ENCODE data around the gene ZCCHC9. TPM values are rescaled to one million over a fixed set of nuclear protein-coding genes. Genes with fewer than 3 reads are reported as not detected.
"Not testable (repeated sequence)": the region's sequence is repeated elsewhere in the genome, so short reads cannot be mapped to it uniquely, and the experiment has no call there.

The ZCCHC9 gene
- total and polyA plus RNA-seq, 4 experiments from 2014 or later: 20.0 to 26.1 (median 25.2) TPM

DNA sequence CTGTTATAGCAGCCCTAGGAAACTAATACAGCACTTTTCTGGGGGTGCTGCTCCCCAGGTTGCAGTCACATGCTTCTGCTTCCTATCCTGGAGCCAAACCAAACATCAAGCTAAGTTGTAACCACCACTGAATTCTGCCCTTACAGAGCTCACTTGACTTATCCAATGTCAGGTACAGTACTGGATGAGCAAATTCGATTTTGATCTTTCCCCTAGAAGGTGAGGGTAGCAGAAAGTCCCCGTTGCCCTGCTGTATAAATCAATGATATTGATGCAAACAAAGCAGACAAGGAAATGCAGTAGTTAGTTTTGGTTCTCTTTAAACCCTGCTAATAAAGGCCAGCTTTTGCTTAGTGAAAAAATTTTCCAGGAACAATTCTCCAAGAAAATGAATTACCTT, 36.4 kb downstream of the ZCCHC9 start:
- CTCF ChIA-PET (ENCODE audit: partially characterized antibody): no interaction called here
- intact Hi-C loops (cut with micrococcal nuclease): no loop called here
- no peak overlapping the region for H3K27ac ChIP-seq (ENCODE audit: low read depth, low read length)
- Mint-ChIP-seq H3K36me3 (no peaks in the 10 kb centered on the region), H3K4me1 (peaks cover 0 to 3% (median 0%) of the 10 kb centered on the region in 4 donors), H3K9me3 (peaks cover 0 to 8% (median 3%) of the 10 kb centered on the region in 8 donors), H3K27ac (no peak overlapping the region), H3K27me3 (peaks cover 2 to 5% of the 10 kb centered on the region in 2 donors), H3K4me3 (no peak overlapping the region)
- H3K9me3 ChIP-seq (ENCODE audit: control insufficient read depth in 1 of 2, low read length in 2 of 2): no peaks in the 10 kb centered on the region
- H3K4me3 ChIP-seq (ENCODE audit: low read length in 2 of 2): no peak overlapping the region
- POLR2A ChIA-PET (ENCODE audit: partially characterized antibody): no interaction called here
- H3K36me3 ChIP-seq (ENCODE audit: insufficient read depth, low read length): no peaks in the 10 kb centered on the region
- no peaks in the 10 kb centered on the region for H3K4me1 ChIP-seq (ENCODE audit: insufficient read depth, low read length)
- H3K27me3 ChIP-seq (ENCODE audit: insufficient read depth, low read length): peaks cover 3% of the 10 kb centered on the region
- DNase-seq: no peak

GRCh38 chr5:81338213-81338612, 36.8 kb downstream of the ZCCHC9 start:
- CTCF ChIA-PET (ENCODE audit: partially characterized antibody); H3K4me3 ChIP-seq (ENCODE audit: low read length in 2 of 2); H3K27ac ChIP-seq (ENCODE audit: low read depth, low read length); H3K27me3 ChIP-seq (ENCODE audit: insufficient read depth, low read length); H3K9me3 ChIP-seq (ENCODE audit: control insufficient read depth in 1 of 2, low read length in 2 of 2); H3K27ac Mint-ChIP-seq; H3K4me1 Mint-ChIP-seq; H3K36me3 Mint-ChIP-seq; intact Hi-C loops (cut with micrococcal nuclease); H3K27me3 Mint-ChIP-seq; H3K4me1 ChIP-seq (ENCODE audit: insufficient read depth, low read length); H3K36me3 ChIP-seq (ENCODE audit: insufficient read depth, low read length); POLR2A ChIA-PET (ENCODE audit: partially characterized antibody); H3K4me3 Mint-ChIP-seq; DNase-seq; H3K9me3 Mint-ChIP-seq: not testable (repeated sequence)

GRCh38 chr5:81344736-81345135, 43.3 kb downstream of the ZCCHC9 start:
- Histone ChIP-seq H3K4me1 (ENCODE audit: insufficient read depth, low read length) (no peaks in the 10 kb centered on the region), H3K27me3 (ENCODE audit: insufficient read depth, low read length) (peaks cover 3% of the 10 kb centered on the region), H3K4me3 (ENCODE audit: low read length in 2 of 2) (no peak overlapping the region), H3K36me3 (ENCODE audit: insufficient read depth, low read length) (no peaks in the 10 kb centered on the region), H3K9me3 (ENCODE audit: control insufficient read depth in 1 of 2, low read length in 2 of 2) (no peaks in the 10 kb centered on the region), H3K27ac (ENCODE audit: low read depth, low read length) (no peak overlapping the region)
- no peak overlapping the region for H3K27ac Mint-ChIP-seq
- no peaks in the 10 kb centered on the region for H3K36me3 Mint-ChIP-seq
- no peak for DNase-seq
- peaks cover 1 to 2% of the 10 kb centered on the region in 2 donors for H3K27me3 Mint-ChIP-seq
- no peak overlapping the region for H3K4me3 Mint-ChIP-seq
- ChIA-PET CTCF (ENCODE audit: partially characterized antibody) (interaction anchor here (0.6 kb wide), 1 partner anchor 42 kb away, joined by 3 read pairs; no protein-coding TSS in a partner anchor), POLR2A (ENCODE audit: partially characterized antibody) (no interaction called here)
- H3K4me1 Mint-ChIP-seq: no peaks in the 10 kb centered on the region
- H3K9me3 Mint-ChIP-seq: peaks cover 0 to 2% (median 0%) of the 10 kb centered on the region in 8 donors
- intact Hi-C loops (cut with micrococcal nuclease): no loop called here

DNA sequence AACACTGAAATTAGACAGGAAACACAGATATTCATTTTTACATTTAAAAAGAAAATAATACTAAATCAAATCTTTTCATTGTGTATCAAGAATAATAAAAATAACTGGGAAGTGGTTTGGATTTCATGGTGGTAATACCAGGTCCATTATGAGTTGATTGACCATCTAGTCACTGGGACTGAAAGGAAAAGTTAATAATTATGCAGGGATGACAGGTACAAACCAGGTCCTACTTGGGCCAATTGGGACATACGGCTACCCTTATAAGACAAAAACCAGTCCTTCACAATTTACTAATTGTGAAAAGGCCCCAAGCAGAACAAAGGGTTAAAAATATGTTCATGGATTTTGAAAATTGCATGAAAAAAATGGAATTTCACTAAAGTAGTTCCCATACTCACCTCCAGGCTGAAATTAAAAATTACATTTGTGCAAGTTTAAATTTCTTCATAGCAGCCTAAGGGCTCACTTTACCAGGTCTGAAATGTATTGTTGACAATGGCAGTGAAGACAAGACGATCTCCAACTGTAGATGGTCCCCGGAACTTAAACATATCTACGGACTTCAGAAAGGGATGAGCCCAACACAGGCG, 44.1 kb downstream of the ZCCHC9 start:
- Histone ChIP-seq H3K9me3 (ENCODE audit: control insufficient read depth in 1 of 2, low read length in 2 of 2) (no peaks in the 10 kb centered on the region), H3K27ac (ENCODE audit: low read depth, low read length) (no peak overlapping the region), H3K36me3 (ENCODE audit: insufficient read depth, low read length) (no peaks in the 10 kb centered on the region), H3K4me3 (ENCODE audit: low read length in 2 of 2) (no peak overlapping the region), H3K27me3 (ENCODE audit: insufficient read depth, low read length) (peaks cover 3% of the 10 kb centered on the region), H3K4me1 (ENCODE audit: insufficient read depth, low read length) (no peaks in the 10 kb centered on the region)
- peaks cover 1 to 2% of the 10 kb centered on the region in 2 donors for H3K27me3 Mint-ChIP-seq
- H3K27ac Mint-ChIP-seq: no peak overlapping the region
- no peaks in the 10 kb centered on the region for H3K4me1 Mint-ChIP-seq
- no peaks in the 10 kb centered on the region for H3K36me3 Mint-ChIP-seq
- no peak overlapping the region for H3K4me3 Mint-ChIP-seq
- intact Hi-C loops (cut with micrococcal nuclease): no loop called here
- peaks cover 0 to 2% (median 0%) of the 10 kb centered on the region in 8 donors for H3K9me3 Mint-ChIP-seq
- POLR2A ChIA-PET (ENCODE audit: partially characterized antibody): no interaction called here
- no peak for DNase-seq
- CTCF ChIA-PET (ENCODE audit: partially characterized antibody): no interaction called here

GRCh38 chr5:81349161-81349560, 47.8 kb downstream of the ZCCHC9 start:
- ChIA-PET CTCF (ENCODE audit: partially characterized antibody) (no interaction called here), POLR2A (ENCODE audit: partially characterized antibody) (no interaction called here)
- H3K4me1 ChIP-seq (ENCODE audit: insufficient read depth, low read length): no peaks in the 10 kb centered on the region
- no peaks in the 10 kb centered on the region for H3K27me3 ChIP-seq (ENCODE audit: insufficient read depth, low read length)
- no peak for DNase-seq
- no peaks in the 10 kb centered on the region for H3K36me3 ChIP-seq (ENCODE audit: insufficient read depth, low read length)
- H3K9me3 Mint-ChIP-seq: peaks cover 0 to 2% (median 0%) of the 10 kb centered on the region in 8 donors
- no peak overlapping the region for H3K4me3 Mint-ChIP-seq
- H3K27me3 Mint-ChIP-seq: peaks cover 1 to 3% of the 10 kb centered on the region in 2 donors
- H3K36me3 Mint-ChIP-seq: no peaks in the 10 kb centered on the region
- intact Hi-C loops (cut with micrococcal nuclease): no loop called here
- H3K27ac Mint-ChIP-seq: no peak overlapping the region
- no peak overlapping the region for H3K4me3 ChIP-seq (ENCODE audit: low read length in 2 of 2)
- H3K9me3 ChIP-seq (ENCODE audit: control insufficient read depth in 1 of 2, low read length in 2 of 2): no peaks in the 10 kb centered on the region
- H3K4me1 Mint-ChIP-seq: no peaks in the 10 kb centered on the region
- no peak overlapping the region for H3K27ac ChIP-seq (ENCODE audit: low read depth, low read length)

- no peaks in the 10 kb centered on the region for H3K36me3 ChIP-seq (ENCODE audit: insufficient read depth, low read length)
- Mint-ChIP-seq H3K9me3 (peaks cover 0 to 2% (median 0%) of the 10 kb centered on the region in 8 donors), H3K4me3 (no peak overlapping the region), H3K27me3 (peaks cover 1 to 3% of the 10 kb centered on the region in 2 donors), H3K4me1 (no peaks in the 10 kb centered on the region), H3K27ac (no peak overlapping the region), H3K36me3 (no peaks in the 10 kb centered on the region)
- POLR2A ChIA-PET (ENCODE audit: partially characterized antibody): no interaction called here
- H3K27ac ChIP-seq (ENCODE audit: low read depth, low read length): no peak overlapping the region
- no peaks in the 10 kb centered on the region for H3K27me3 ChIP-seq (ENCODE audit: insufficient read depth, low read length)
- no peak overlapping the region for H3K4me3 ChIP-seq (ENCODE audit: low read length in 2 of 2)
- no peaks in the 10 kb centered on the region for H3K4me1 ChIP-seq (ENCODE audit: insufficient read depth, low read length)
- no peak for DNase-seq
- CTCF ChIA-PET (ENCODE audit: partially characterized antibody): no interaction called here
- intact Hi-C loops (cut with micrococcal nuclease): no loop called here
- H3K9me3 ChIP-seq (ENCODE audit: control insufficient read depth in 1 of 2, low read length in 2 of 2): no peaks in the 10 kb centered on the region
Observed at GRCh38 chr5:81350507-81350906, 49.1 kb downstream of the ZCCHC9 start.

- H3K36me3 Mint-ChIP-seq: no peaks in the 10 kb centered on the region
- Histone ChIP-seq H3K4me1 (ENCODE audit: insufficient read depth, low read length) (no peaks in the 10 kb centered on the region), H3K9me3 (ENCODE audit: control insufficient read depth in 1 of 2, low read length in 2 of 2) (no peaks in the 10 kb centered on the region), H3K36me3 (ENCODE audit: insufficient read depth, low read length) (no peaks in the 10 kb centered on the region), H3K27ac (ENCODE audit: low read depth, low read length) (no peak overlapping the region), H3K27me3 (ENCODE audit: insufficient read depth, low read length) (no peaks in the 10 kb centered on the region), H3K4me3 (ENCODE audit: low read length in 2 of 2) (no peak overlapping the region)
- CTCF ChIA-PET (ENCODE audit: partially characterized antibody): no interaction called here
- POLR2A ChIA-PET (ENCODE audit: partially characterized antibody): no interaction called here
- H3K4me1 Mint-ChIP-seq: no peaks in the 10 kb centered on the region
- H3K27ac Mint-ChIP-seq: no peak overlapping the region
- intact Hi-C loops (cut with micrococcal nuclease): no loop called here
- H3K9me3 Mint-ChIP-seq: no peaks in the 10 kb centered on the region
- H3K4me3 Mint-ChIP-seq: no peak overlapping the region
- H3K27me3 Mint-ChIP-seq: peaks cover 0 to 3% of the 10 kb centered on the region in 2 donors
- DNase-seq: no peak
Observed at GRCh38 chr5:81353189-81353588, 51.8 kb downstream of the ZCCHC9 start.

DNA sequence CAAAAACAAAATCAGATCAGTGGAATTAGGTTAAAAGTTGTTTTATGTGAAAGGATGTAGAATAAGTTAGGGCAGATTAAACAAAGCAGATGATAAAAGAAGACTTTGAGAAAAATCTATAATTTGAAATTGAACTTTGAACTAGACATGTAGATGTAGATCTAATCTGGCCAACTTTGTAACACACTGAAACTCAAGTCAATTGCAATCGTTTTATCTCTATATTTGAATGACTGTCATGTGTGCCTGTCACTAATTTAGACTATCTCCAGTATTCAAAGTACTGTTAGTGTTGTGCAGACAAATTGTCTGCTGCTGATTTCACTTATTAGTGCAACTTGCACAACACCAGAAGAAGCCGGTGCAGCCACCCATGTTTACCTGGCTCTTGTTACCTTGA, 52.7 kb downstream of the ZCCHC9 start:
- H3K4me3 ChIP-seq (ENCODE audit: low read length in 2 of 2): no peak overlapping the region
- H3K36me3 ChIP-seq (ENCODE audit: insufficient read depth, low read length): no peaks in the 10 kb centered on the region
- no peak for DNase-seq
- H3K4me3 Mint-ChIP-seq: no peak overlapping the region
- intact Hi-C loops (cut with micrococcal nuclease): no loop called here
- no peaks in the 10 kb centered on the region for H3K36me3 Mint-ChIP-seq
- no peaks in the 10 kb centered on the region for H3K4me1 ChIP-seq (ENCODE audit: insufficient read depth, low read length)
- H3K9me3 ChIP-seq (ENCODE audit: control insufficient read depth in 1 of 2, low read length in 2 of 2): no peaks in the 10 kb centered on the region
- peaks cover 2 to 6% of the 10 kb centered on the region in 2 donors for H3K27me3 Mint-ChIP-seq
- CTCF ChIA-PET (ENCODE audit: partially characterized antibody): no interaction called here
- H3K27ac Mint-ChIP-seq: no peak overlapping the region
- H3K9me3 Mint-ChIP-seq: peaks cover 0 to 2% (median 0%) of the 10 kb centered on the region in 8 donors
- peaks cover 0 to 4% (median 0%) of the 10 kb centered on the region in 4 donors for H3K4me1 Mint-ChIP-seq
- no peaks in the 10 kb centered on the region for H3K27me3 ChIP-seq (ENCODE audit: insufficient read depth, low read length)
- H3K27ac ChIP-seq (ENCODE audit: low read depth, low read length): no peak overlapping the region
- POLR2A ChIA-PET (ENCODE audit: partially characterized antibody): no interaction called here

Data from CD4-positive, alpha-beta memory T cell (primary cell).